Measurements from ENCODE around the gene PRR5L. TPM values are rescaled to one million over a fixed set of nuclear protein-coding genes. Genes with fewer than 3 reads are reported as not detected.
A peak's percentile ranks its signal among the peaks of the same experiment; 100 is the strongest.
"Not testable (repeated sequence)": the region's sequence is repeated elsewhere in the genome, so short reads cannot be mapped to it uniquely, and the experiment has no call there.

Gene PRR5L
- total and polyA plus RNA-seq, 12 donors: 1.7 to 10.2 (median 7.3) TPM

DNA sequence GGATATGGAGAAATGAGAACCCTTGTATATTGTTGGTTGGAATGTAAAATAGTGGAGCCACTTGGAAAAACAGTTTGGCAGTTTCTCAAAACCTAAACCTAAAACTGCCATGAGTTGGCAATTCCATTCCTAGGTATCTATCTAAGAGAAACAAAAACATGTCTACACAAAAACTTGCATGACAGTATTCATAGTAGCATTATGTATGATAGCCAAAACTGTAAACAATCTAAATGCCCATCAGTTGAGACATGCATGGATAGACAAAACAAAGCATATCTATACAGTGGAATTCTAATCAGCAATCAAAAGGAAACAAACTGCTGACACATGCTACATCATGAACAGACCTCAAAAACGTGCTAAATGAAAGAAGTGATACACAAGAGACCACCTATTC, 179.1 kb downstream of the PRR5L start:
- Histone ChIP-seq H3K4me1 (replicated peaks in 1 of 2) (peaks cover 2 to 4% of the 10 kb centered on the region in 2 donors), H3K4me3 (no peak overlapping the region), H3K27ac (no peak overlapping the region), H3K9me3 (replicated peaks in 1 of 3) (no peaks in the 10 kb centered on the region), H3K36me3 (replicated peaks in 1 of 2) (no peaks in the 10 kb centered on the region), H3K27me3 (no peaks in the 10 kb centered on the region)
- TF ChIP-seq, protein P1, sequence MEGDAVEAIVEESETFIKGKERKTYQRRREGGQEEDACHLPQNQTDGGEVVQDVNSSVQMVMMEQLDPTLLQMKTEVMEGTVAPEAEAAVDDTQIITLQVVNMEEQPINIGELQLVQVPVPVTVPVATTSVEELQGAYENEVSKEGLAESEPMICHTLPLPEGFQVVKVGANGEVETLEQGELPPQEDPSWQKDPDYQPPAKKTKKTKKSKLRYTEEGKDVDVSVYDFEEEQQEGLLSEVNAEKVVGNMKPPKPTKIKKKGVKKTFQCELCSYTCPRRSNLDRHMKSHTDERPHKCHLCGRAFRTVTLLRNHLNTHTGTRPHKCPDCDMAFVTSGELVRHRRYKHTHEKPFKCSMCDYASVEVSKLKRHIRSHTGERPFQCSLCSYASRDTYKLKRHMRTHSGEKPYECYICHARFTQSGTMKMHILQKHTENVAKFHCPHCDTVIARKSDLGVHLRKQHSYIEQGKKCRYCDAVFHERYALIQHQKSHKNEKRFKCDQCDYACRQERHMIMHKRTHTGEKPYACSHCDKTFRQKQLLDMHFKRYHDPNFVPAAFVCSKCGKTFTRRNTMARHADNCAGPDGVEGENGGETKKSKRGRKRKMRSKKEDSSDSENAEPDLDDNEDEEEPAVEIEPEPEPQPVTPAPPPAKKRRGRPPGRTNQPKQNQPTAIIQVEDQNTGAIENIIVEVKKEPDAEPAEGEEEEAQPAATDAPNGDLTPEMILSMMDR (IDR thresholded peaks at IDR 0.05): no peak
- no peak for TF ChIP-seq POLR2A (IDR thresholded peaks at IDR 0.05)
- 62 to 78% (median 72%) methylated on average over 1 of the region's 1 CpG for WGBS, 4 donors
- intact Hi-C loops (cut with DNase I): loop anchor here in 1 of 2 donors (5.0 kb wide), 1 partner anchor 168 kb away; no protein-coding TSS in a partner anchor
- no peak for DNase-seq

DNA sequence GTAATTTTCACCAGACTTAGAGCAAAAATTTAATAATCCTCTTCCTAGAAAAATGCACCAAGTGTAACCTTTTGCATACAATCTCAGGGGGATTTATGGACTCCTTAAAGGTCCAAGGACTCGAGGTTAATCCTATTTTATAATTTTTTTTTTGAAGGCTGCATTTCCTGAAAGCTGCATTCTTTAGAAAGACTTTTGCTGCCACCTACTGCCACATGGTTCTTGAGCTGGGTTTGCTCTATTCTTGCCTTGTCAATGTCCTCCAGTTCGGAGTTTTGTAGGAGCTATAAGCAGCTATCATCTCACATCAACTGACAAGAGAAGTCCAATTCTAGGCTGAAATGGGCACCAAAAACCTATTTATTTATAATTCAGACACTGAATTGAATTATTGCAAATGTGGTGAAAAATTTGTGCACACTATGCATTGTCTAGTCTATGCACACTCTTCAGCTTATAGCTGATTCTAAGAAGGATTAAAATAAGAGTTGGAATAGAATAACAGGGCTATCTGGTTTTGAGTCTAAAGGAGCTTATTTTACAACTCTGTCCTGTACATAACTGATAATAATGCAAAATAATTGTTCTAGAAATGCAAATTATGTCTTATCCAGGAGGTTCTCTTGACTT, 182.7 kb downstream of the PRR5L start:
- Histone ChIP-seq H3K4me1 (replicated peaks in 1 of 2) (peaks cover 2 to 4% of the 10 kb centered on the region in 2 donors), H3K4me3 (no peak overlapping the region), H3K27me3 (no peaks in the 10 kb centered on the region), H3K9me3 (replicated peaks in 1 of 3) (no peaks in the 10 kb centered on the region), H3K36me3 (replicated peaks in 1 of 2) (no peaks in the 10 kb centered on the region), H3K27ac (no peak overlapping the region)
- WGBS, 4 donors: 18 to 23% (median 23%) methylated on average over 2 of the region's 2 CpGs
- intact Hi-C loops (cut with DNase I): loop anchor here in 1 of 2 donors (5.0 kb wide), 1 partner anchor 172 kb away; no protein-coding TSS in a partner anchor
- TF ChIP-seq, protein P1 (IDR thresholded peaks at IDR 0.05): peak; percentile 30 to 73 (median 62)
- no peak for TF ChIP-seq POLR2A (IDR thresholded peaks at IDR 0.05)
- peak; percentile 36 to 75 (median 52) for DNase-seq

DNA sequence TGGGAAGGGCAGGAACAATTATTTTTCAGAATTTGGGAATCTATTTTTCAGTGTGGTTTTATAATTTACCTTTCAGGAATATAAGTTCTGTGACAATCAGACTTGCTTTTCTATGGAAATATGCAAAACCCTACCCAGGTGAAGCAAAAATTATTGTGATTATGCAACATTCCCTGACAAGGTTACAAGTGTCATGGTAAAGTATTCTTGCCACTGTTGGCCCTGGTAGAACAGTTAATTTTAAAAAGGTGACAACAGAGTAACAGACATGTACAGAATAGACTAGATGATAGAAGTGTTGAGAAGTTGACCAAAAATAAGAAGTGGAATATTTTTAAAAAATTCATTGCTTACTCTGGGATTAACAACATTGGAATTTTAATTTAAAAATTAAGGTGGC, 184.7 kb downstream of the PRR5L start:
- no peak for DNase-seq
- TF ChIP-seq, protein P1 (IDR thresholded peaks at IDR 0.05): no peak
- TF ChIP-seq POLR2A (IDR thresholded peaks at IDR 0.05): no peak
- Histone ChIP-seq H3K4me1 (replicated peaks in 1 of 2) (peaks cover 2 to 9% of the 10 kb centered on the region in 2 donors), H3K27me3 (no peaks in the 10 kb centered on the region), H3K9me3 (replicated peaks in 1 of 3) (no peaks in the 10 kb centered on the region), H3K27ac (no peak overlapping the region), H3K4me3 (no peak overlapping the region), H3K36me3 (replicated peaks in 1 of 2) (peaks cover 0 to 10% of the 10 kb centered on the region in 2 donors)
- intact Hi-C loops (cut with DNase I): no loop called here

DNA sequence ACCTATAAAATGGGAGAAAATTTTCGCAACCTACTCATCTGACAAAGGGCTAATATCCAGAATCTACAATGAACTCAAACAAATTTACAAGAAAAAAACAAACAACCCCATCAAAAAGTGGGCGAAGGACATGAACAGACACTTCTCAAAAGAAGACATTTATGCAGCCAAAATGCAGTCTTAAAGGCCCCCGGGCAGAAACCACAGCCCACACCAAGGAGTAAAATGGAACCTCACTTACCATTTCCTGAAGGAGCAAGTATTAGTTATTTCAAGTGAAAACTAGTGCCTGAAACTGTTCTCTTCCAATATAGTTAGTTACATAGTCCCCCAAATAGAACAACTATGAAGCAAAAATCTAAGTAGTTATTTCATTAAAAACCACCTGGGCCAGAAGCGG, 187.0 kb downstream of the PRR5L start:
- H3K27ac ChIP-seq; H3K9me3 ChIP-seq (replicated peaks in 1 of 3); DNase-seq; H3K4me3 ChIP-seq; H3K27me3 ChIP-seq; intact Hi-C loops (cut with DNase I): not testable (repeated sequence)
- Histone ChIP-seq H3K4me1 (replicated peaks in 1 of 2) (peaks cover 0 to 16% of the 10 kb centered on the region in 2 donors), H3K36me3 (replicated peaks in 1 of 2) (peaks cover 0 to 19% of the 10 kb centered on the region in 2 donors)
- 89 to 95% (median 91%) methylated on average over 3 of the region's 4 CpGs for WGBS, 4 donors
